Measurements from ENCODE around the gene PLA2G2D.

Gene PLA2G2D

DNA sequence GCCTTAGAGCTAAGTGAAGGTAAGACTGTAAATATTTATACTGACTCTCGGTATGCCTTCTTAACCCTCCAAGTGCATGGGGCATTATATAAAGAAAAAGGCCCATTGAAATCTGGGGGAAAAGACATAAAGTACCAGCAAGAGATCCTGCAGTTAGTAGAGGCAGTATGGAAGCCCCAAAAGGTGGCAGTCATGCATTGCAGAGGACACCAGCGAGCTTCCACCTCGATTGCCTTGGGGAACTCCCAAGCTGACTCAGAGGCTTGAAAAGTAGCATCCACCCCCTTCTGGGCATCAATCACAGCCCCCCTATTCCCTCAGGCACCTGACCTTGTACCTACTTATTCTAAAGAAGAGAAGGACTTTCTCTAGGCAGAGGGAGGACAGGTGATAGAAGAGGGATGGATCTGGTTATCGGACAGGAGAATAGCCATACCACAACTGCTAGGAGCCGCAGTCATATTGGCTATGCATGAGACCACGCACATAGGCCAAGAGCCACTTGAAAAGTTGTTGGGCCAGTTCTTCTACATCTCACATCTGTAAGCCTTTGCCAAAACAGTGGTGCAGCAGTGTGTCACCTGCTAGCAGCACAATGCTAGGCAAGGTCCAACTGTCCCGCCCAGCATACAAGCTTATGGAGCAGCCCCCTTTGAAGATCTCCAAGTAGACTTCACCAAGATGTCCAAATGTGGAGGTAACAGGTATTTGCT lies 39.2 kb upstream of the PLA2G2D start:
- no peak for TF ChIP-seq CTCF (conservative IDR thresholded peaks at IDR 0.05)
- no peak overlapping the region for H3K27ac ChIP-seq

GRCh38 chr1:20154301-20154831 lies 35.0 kb upstream of the PLA2G2D start:
- no peak overlapping the region for H3K27ac ChIP-seq
- no peak for TF ChIP-seq CTCF (conservative IDR thresholded peaks at IDR 0.05)

GRCh38 chr1:20153000-20153418 lies 33.7 kb upstream of the PLA2G2D start:
- peak overlapping the region; percentile 74 for H3K27ac ChIP-seq
- TF ChIP-seq CTCF (conservative IDR thresholded peaks at IDR 0.05), result no peak

GRCh38 chr1:20152599-20152930 lies 33.2 kb upstream of the PLA2G2D start:
- TF ChIP-seq CTCF (conservative IDR thresholded peaks at IDR 0.05), result peak; percentile 48

DNA sequence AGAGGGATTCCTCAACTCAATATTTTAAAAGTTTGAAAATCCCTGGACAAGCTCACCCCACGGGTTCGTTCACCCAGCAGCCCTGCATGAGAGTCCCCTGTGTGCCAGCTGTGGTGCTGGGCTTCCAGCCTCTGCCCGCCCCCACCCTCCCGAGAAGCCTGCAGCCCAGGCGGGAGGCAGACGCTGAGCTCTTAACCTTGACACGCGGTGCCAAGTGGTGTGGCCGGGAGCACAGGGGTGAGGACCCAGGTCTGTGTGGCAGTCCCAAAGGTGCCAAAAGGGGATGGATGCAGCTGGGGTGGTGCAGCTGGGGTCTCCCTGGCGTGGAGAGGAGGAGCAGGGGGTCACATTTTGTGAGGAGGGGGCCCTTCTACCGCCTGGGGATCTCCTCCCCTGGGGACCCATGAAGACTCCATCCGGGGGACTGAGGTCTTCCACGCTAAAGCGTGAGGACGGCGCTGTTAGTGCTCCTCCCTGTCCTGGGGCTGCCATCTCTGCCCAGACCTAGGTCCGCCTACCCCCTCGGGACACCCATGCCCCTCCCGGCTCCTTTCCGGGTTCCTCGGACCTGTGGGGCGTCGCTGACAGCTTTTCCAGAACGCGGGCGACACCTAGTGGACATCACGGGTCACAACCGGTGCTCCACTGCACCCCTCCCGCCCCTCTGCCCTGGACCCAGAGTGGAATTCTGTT lies 32.7 kb upstream of the PLA2G2D start:
- TF ChIP-seq CTCF (conservative IDR thresholded peaks at IDR 0.05), result peak; percentile 90

More at GRCh38 chr1:20152599-20152930, 33.2 kb upstream of the PLA2G2D start:
- H3K27ac ChIP-seq, result peak overlapping the region; percentile 74

GRCh38 chr1:20150969-20151368 lies 31.6 kb upstream of the PLA2G2D start:
- no peak for TF ChIP-seq CTCF (conservative IDR thresholded peaks at IDR 0.05)
- no peak overlapping the region; the same call in 1 of the 2 replicates for H3K27ac ChIP-seq

More for the DNA sequence above, 32.7 kb upstream of the PLA2G2D start:
- peak overlapping the region; percentile 74 for H3K27ac ChIP-seq

- H3K27ac ChIP-seq, result no peak overlapping the region
- no peak for TF ChIP-seq CTCF (conservative IDR thresholded peaks at IDR 0.05)
These were observed 31.0 kb upstream of the PLA2G2D start for GRCh38 chr1:20150326-20150705.
